ENCODE data around the gene CACNA1E.

The CACNA1E gene

DNA sequence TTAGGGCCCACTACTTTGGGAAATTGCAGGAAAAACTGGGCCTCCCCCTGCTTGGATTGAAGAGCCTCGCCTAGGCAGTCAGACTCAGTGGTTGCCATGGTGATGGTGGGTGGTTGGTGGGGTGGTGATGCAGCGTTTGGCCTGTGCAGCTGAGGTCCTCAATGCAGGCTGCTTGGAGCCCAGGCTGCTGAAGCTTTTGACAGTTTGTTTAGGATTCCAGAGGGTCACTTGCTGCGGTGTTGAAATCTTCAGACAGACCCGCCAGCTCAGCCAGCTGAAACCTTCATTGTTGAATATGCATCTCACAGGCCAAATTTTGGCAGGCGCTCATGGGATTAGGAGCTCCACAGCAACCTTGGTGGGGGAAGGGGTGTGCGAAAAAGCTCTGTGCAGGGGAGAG, 67.9 kb downstream of the CACNA1E start:
- H3K27me3 Mint-ChIP-seq (ENCODE audit: low read depth) = peaks cover 10% of the 10 kb centered on the region
- H3K27ac Mint-ChIP-seq = no peak overlapping the region
- DNase-seq (ENCODE audit: low spot score) = no peak
- no peak overlapping the region for H3K4me3 Mint-ChIP-seq
- H3K4me1 Mint-ChIP-seq (ENCODE audit: low read depth) = no peaks in the 10 kb centered on the region
- no peaks in the 10 kb centered on the region for H3K9me3 Mint-ChIP-seq
- no peaks in the 10 kb centered on the region for H3K36me3 Mint-ChIP-seq (ENCODE audit: low read depth)

- Mint-ChIP-seq H3K9me3 (no peaks in the 10 kb centered on the region), H3K27me3 (ENCODE audit: low read depth) (peaks cover 6% of the 10 kb centered on the region), H3K4me1 (ENCODE audit: low read depth) (no peaks in the 10 kb centered on the region), H3K27ac (no peak overlapping the region), H3K36me3 (ENCODE audit: low read depth) (no peaks in the 10 kb centered on the region), H3K4me3 (no peak overlapping the region)
- no peak for DNase-seq (ENCODE audit: low spot score)
These were observed 68.4 kb downstream of the CACNA1E start for GRCh38 chr1:181551754-181552153.

DNA sequence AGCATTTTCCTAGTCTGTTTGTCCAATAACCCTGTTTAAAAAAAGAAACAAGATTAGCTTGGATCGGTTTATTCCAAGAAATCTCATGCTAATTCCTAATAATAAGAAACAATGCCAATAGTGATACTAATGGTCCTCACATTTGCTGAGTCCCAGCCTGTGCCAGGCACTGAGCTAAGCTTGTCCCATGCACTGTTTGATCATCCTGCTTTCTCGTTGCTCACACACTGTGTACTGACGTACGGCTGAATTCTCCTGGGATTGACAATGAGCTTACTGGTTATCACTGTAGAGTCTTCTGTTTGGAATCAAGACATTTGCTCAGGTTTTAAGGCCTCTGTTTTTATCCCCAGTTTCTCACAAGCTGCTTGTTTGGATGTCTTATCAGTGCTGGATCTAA, 71.1 kb downstream of the CACNA1E start:
- Mint-ChIP-seq H3K4me3 (no peak overlapping the region), H3K9me3 (no peaks in the 10 kb centered on the region), H3K27ac (no peak overlapping the region), H3K36me3 (ENCODE audit: low read depth) (no peaks in the 10 kb centered on the region), H3K27me3 (ENCODE audit: low read depth) (peaks cover 3% of the 10 kb centered on the region), H3K4me1 (ENCODE audit: low read depth) (no peaks in the 10 kb centered on the region)
- DNase-seq (ENCODE audit: low spot score) = no peak

DNA sequence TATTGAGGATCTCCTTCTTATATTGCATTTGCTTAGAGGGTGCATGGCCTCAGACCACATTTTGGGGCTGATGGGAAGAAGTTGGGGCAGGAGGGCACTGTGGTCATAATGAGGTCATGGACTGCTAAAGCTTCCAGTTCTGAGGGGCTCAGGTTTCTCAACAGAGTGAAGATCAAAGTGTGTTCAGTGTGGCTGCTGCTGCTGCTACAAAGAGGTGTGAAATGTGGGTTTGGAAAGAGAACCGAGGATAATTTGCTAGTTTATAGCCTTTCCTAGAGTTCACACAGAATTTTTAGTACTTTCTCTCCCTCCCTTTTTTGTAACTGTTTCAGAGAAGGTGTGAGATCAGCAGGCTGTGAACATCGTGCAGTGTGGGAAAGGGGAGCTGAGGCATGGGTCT, 73.3 kb downstream of the CACNA1E start:
- Mint-ChIP-seq H3K27ac (no peak overlapping the region), H3K4me1 (ENCODE audit: low read depth) (no peaks in the 10 kb centered on the region)
- DNase-seq (ENCODE audit: low spot score) = no peak

GRCh38 chr1:181557313-181557712, 74.0 kb downstream of the CACNA1E start:
- Mint-ChIP-seq H3K4me1 (ENCODE audit: low read depth) (no peaks in the 10 kb centered on the region), H3K27me3 (ENCODE audit: low read depth) (peaks cover 6% of the 10 kb centered on the region), H3K9me3 (no peaks in the 10 kb centered on the region), H3K4me3 (no peak overlapping the region), H3K27ac (no peak overlapping the region), H3K36me3 (ENCODE audit: low read depth) (no peaks in the 10 kb centered on the region)
- DNase-seq (ENCODE audit: low spot score) = no peak

More for the DNA sequence above, 73.3 kb downstream of the CACNA1E start:
- no peak overlapping the region for H3K4me3 Mint-ChIP-seq
- no peaks in the 10 kb centered on the region for H3K9me3 Mint-ChIP-seq
- no peaks in the 10 kb centered on the region for H3K36me3 Mint-ChIP-seq (ENCODE audit: low read depth)
- H3K27me3 Mint-ChIP-seq (ENCODE audit: low read depth) = peaks cover 6% of the 10 kb centered on the region

- Mint-ChIP-seq H3K4me3 (no peak overlapping the region), H3K27ac (no peak overlapping the region), H3K36me3 (ENCODE audit: low read depth) (no peaks in the 10 kb centered on the region), H3K4me1 (ENCODE audit: low read depth) (no peaks in the 10 kb centered on the region), H3K27me3 (ENCODE audit: low read depth) (peaks cover 6% of the 10 kb centered on the region), H3K9me3 (no peaks in the 10 kb centered on the region)
- DNase-seq (ENCODE audit: low spot score) = no peak
These were observed 75.1 kb downstream of the CACNA1E start for GRCh38 chr1:181558416-181558815.

GRCh38 chr1:181559142-181559541, 75.8 kb downstream of the CACNA1E start:
- Mint-ChIP-seq H3K4me1 (ENCODE audit: low read depth) (no peaks in the 10 kb centered on the region), H3K4me3 (no peak overlapping the region), H3K9me3 (no peaks in the 10 kb centered on the region), H3K36me3 (ENCODE audit: low read depth) (no peaks in the 10 kb centered on the region), H3K27me3 (ENCODE audit: low read depth) (peaks cover 9% of the 10 kb centered on the region), H3K27ac (no peak overlapping the region)
- DNase-seq (ENCODE audit: low spot score) = no peak

DNA sequence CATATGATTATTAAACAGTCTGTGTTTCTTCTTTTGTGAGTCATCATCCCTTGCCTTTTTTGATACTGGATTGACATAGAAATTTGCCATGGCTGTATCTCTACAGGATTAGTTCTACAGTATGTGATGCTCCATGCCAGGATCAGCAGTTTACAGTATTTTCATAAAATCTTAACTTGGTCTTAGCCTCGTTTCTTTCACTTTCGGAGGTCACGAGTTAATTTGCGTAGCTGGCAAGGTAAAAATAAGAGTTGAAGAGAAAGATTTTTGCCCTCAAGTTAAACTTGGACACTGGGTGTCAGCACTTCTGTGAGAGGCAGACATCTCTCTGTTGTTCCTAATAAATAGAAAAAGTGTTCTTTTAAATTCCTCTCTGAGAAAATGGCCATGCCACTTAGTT, 79.1 kb downstream of the CACNA1E start:
- DNase-seq (ENCODE audit: low spot score) = no peak
- peaks cover 12% of the 10 kb centered on the region for H3K27me3 Mint-ChIP-seq (ENCODE audit: low read depth)
- no peak overlapping the region for H3K27ac Mint-ChIP-seq
- H3K4me3 Mint-ChIP-seq = no peak overlapping the region
- H3K36me3 Mint-ChIP-seq (ENCODE audit: low read depth) = no peaks in the 10 kb centered on the region
- no peaks in the 10 kb centered on the region for H3K9me3 Mint-ChIP-seq
- no peaks in the 10 kb centered on the region for H3K4me1 Mint-ChIP-seq (ENCODE audit: low read depth)

DNA sequence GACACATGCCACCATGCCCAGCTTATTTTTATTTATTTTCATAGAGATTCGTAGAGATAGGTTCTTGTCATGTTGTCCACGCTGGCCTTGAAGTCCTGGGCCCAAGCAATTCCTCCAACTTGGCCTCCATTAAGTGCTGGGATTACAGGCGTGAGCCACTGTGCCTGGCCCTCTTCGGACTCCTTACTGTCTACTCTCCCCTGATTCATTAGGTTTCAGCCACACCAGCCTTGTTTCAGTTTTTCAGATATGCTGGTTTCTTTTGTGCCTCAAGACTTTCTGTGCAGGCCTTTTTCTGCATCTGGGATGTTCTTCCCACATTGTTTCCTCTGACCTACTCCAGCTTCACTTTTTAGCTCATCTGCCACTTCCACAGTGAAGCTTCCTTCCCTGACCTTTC, 85.4 kb downstream of the CACNA1E start:
- no peak for DNase-seq (ENCODE audit: low spot score)
- H3K9me3 Mint-ChIP-seq = no peaks in the 10 kb centered on the region
- H3K36me3 Mint-ChIP-seq (ENCODE audit: low read depth) = no peaks in the 10 kb centered on the region
- H3K4me3 Mint-ChIP-seq = no peak overlapping the region
- no peaks in the 10 kb centered on the region for H3K4me1 Mint-ChIP-seq (ENCODE audit: low read depth)
- H3K27me3 Mint-ChIP-seq (ENCODE audit: low read depth) = peaks cover 9% of the 10 kb centered on the region
- no peak overlapping the region for H3K27ac Mint-ChIP-seq

- Mint-ChIP-seq H3K9me3 (no peaks in the 10 kb centered on the region), H3K27me3 (ENCODE audit: low read depth) (peaks cover 4% of the 10 kb centered on the region), H3K4me1 (ENCODE audit: low read depth) (no peaks in the 10 kb centered on the region), H3K27ac (no peak overlapping the region), H3K36me3 (ENCODE audit: low read depth) (no peaks in the 10 kb centered on the region), H3K4me3 (no peak overlapping the region)
- no peak for DNase-seq (ENCODE audit: low spot score)
These were observed 94.2 kb downstream of the CACNA1E start for GRCh38 chr1:181577475-181577874.

DNA sequence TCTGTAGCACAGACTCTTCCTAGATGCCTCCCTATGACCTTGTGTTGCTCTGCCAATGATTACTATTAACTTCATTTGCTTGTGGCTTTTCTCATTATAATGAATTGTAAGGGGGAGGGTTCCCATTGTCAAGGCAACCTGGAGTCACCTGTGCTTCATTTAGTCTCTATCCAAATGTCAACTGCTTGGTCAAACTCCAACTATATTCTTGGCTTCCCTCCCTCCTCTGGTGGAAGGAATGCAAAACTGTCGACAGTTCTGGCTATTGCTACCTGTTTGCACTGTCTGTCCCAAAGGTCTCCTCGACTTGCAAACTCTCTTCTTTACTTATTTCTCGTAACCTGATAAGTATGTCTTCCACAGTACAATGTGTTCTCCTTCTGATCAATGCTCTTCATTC, 100.3 kb downstream of the CACNA1E start:
- Mint-ChIP-seq H3K4me3 (no peak overlapping the region), H3K27me3 (ENCODE audit: low read depth) (no peaks in the 10 kb centered on the region), H3K4me1 (ENCODE audit: low read depth) (no peaks in the 10 kb centered on the region), H3K27ac (no peak overlapping the region), H3K36me3 (ENCODE audit: low read depth) (no peaks in the 10 kb centered on the region), H3K9me3 (no peaks in the 10 kb centered on the region)
- DNase-seq (ENCODE audit: low spot score) = no peak

DNA sequence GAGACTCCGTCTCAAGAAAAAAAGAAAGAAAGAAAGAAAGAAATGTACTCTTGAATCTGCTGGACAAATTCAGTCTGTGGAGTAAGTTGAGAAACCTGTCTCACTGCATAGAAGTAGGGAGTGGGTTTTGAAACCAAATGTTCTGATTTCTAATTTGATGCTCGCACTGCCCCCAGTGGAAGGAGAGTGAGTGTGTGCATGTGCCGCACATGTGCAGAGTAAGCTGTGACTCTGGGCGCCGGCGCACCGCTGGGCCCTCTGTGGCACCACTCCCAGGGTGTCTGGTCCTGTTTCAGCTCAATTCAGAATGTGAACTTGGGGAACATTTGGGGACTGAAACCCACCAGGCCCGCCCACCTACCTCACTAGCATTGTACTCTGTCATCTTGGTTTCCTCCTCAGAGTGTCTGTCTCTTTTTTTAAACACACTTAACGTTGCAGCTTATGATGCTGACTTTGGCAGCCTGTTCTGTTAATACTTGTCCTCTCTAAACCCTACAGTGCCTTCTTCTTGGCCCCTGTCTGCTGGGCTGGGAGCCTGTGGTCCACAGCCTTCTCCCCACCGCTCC, 104.6 kb downstream of the CACNA1E start:
- no peak overlapping the region for H3K4me3 Mint-ChIP-seq
- no peak for DNase-seq (ENCODE audit: low spot score)
- H3K4me1 Mint-ChIP-seq (ENCODE audit: low read depth) = no peaks in the 10 kb centered on the region
- H3K9me3 Mint-ChIP-seq = no peaks in the 10 kb centered on the region
- no peak overlapping the region for H3K27ac Mint-ChIP-seq
- no peaks in the 10 kb centered on the region for H3K36me3 Mint-ChIP-seq (ENCODE audit: low read depth)
- peaks cover 9% of the 10 kb centered on the region for H3K27me3 Mint-ChIP-seq (ENCODE audit: low read depth)

GRCh38 chr1:181588631-181589030, 105.3 kb downstream of the CACNA1E start:
- H3K36me3 Mint-ChIP-seq (ENCODE audit: low read depth) = no peaks in the 10 kb centered on the region

GRCh38 chr1:181592255-181592859, 109.0 kb downstream of the CACNA1E start:
- Mint-ChIP-seq H3K36me3 (ENCODE audit: low read depth) (no peaks in the 10 kb centered on the region), H3K4me1 (ENCODE audit: low read depth) (no peaks in the 10 kb centered on the region), H3K4me3 (no peak overlapping the region), H3K27ac (no peak overlapping the region), H3K9me3 (no peaks in the 10 kb centered on the region), H3K27me3 (ENCODE audit: low read depth) (peaks cover 9% of the 10 kb centered on the region)
- no peak for DNase-seq (ENCODE audit: low spot score)

More at GRCh38 chr1:181588631-181589030, 105.3 kb downstream of the CACNA1E start:
- no peaks in the 10 kb centered on the region for H3K9me3 Mint-ChIP-seq
- no peak for DNase-seq (ENCODE audit: low spot score)
- H3K27me3 Mint-ChIP-seq (ENCODE audit: low read depth) = peaks cover 9% of the 10 kb centered on the region
- no peak overlapping the region for H3K27ac Mint-ChIP-seq
- no peak overlapping the region for H3K4me3 Mint-ChIP-seq
- H3K4me1 Mint-ChIP-seq (ENCODE audit: low read depth) = no peaks in the 10 kb centered on the region

DNA sequence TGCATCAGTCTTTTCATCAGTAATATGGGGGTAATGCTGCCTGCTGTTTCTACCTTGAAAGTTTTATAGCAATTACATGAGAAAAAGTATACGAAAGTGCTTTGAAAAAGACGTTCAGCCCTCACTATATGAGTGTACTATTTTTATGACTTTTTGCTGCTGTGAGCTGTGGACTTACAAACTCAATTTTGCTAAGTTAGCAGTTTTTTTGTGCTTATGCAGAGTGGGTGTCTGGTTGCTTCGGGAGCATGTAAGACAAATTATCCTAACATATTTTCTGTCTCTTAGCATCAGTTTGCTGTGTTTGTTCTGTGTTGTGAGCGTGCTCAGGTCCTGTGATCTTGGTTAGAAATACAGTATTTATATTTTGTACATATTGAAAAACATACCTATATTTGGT, 109.7 kb downstream of the CACNA1E start:
- no peak for DNase-seq (ENCODE audit: low spot score)
- Mint-ChIP-seq H3K36me3 (ENCODE audit: low read depth) (no peaks in the 10 kb centered on the region), H3K9me3 (no peaks in the 10 kb centered on the region), H3K27me3 (ENCODE audit: low read depth) (peaks cover 9% of the 10 kb centered on the region), H3K4me1 (ENCODE audit: low read depth) (no peaks in the 10 kb centered on the region), H3K27ac (no peak overlapping the region), H3K4me3 (no peak overlapping the region)

Data from T-helper 2 cell treated with Interferon-gamma antibody and Interleukin-4, amounts not matched to agents 5 μg/mL and 100 μg/mL, for 36 hours (primary cell).